HUES64 (cell line): ENCODE results near the gene EBNA1BP2.
A peak's percentile ranks its signal among the peaks of the same experiment; 100 is the strongest.
"Not testable (repeated sequence)": the region's sequence is repeated elsewhere in the genome, so short reads cannot be mapped to it uniquely, and the experiment has no call there.

Experiments used
- H3K27ac ChIP-seq: 2 replicates; pipeline ENCODE4 v1.7.0; 2013; ENCODE audit warnings: low read depth, low read length, inconsistent platforms
- H3K27me3 ChIP-seq: 2 replicates; pipeline ENCODE4 v1.6.1; 2013; ENCODE audit warnings: mild to moderate bottlenecking, low read length; ENCODE audit not compliant: insufficient read depth
- H3K36me3 ChIP-seq: 2 replicates; pipeline ENCODE4 v1.6.1; 2013; ENCODE audit warnings: mild to moderate bottlenecking, low read length; ENCODE audit not compliant: insufficient read depth
- H3K4me1 ChIP-seq: 2 replicates; pipeline ENCODE4 v1.6.1; 2013; ENCODE audit warnings: mild to moderate bottlenecking, low read length, moderate library complexity; ENCODE audit not compliant: insufficient read depth
- H3K4me3 ChIP-seq: 2 replicates; pipeline ENCODE4 v1.5.1; 2013; ENCODE audit warnings: mild to moderate bottlenecking, low read length, moderate library complexity
- H3K9ac ChIP-seq: 2 replicates; pipeline ENCODE4 v1.6.1; 2013; ENCODE audit warnings: mild to moderate bottlenecking, low read depth, low read length
- H3K9me3 ChIP-seq: 2 replicates; pipeline ENCODE4 v1.6.1; 2013; ENCODE audit warnings: low read depth, low read length; ENCODE audit not compliant: insufficient read depth
- WGBS: fragments of 150-250, 120-280 bp; methylation state at CpG from one replicate; pipeline ENCODE4 v1.1.7; 2013; ENCODE audit warnings: missing lambda C conversion rate; 5-methylcytosine and 5-hydroxymethylcytosine counted together

The EBNA1BP2 gene

GRCh38 chr1:43119928-43120586, 52.0 kb downstream of the EBNA1BP2 start:
- Histone ChIP-seq H3K4me3 (peak overlapping the region; percentile 78), H3K9ac (peak overlapping the region; percentile 89)
- 11% methylated on average over 29 of the region's 35 CpGs for WGBS
- H3K9me3 ChIP-seq, H3K27ac ChIP-seq, H3K36me3 ChIP-seq, H3K27me3 ChIP-seq, H3K4me1 ChIP-seq: not testable (repeated sequence)
